ENCODE measurements around the gene VKORC1.

The VKORC1 gene

GRCh38 chr16:31063843-31064611 lies 30.6 kb downstream of the VKORC1 start:
- no peak for DNase-seq (ENCODE audit: low read depth in 2 of 2)

GRCh38 chr16:31063495-31063842 lies 31.1 kb downstream of the VKORC1 start:
- no peak for DNase-seq (ENCODE audit: low read depth in 2 of 2)

- no peak for DNase-seq (ENCODE audit: low read depth in 2 of 2)
Observed at GRCh38 chr16:31061813-31062440, 32.7 kb downstream of the VKORC1 start.

GRCh38 chr16:31061126-31061812 lies 33.3 kb downstream of the VKORC1 start:
- no peak for DNase-seq (ENCODE audit: low read depth in 2 of 2)

- no peak for DNase-seq (ENCODE audit: low read depth in 2 of 2)
Observed at GRCh38 chr16:31055613-31056012, 39.0 kb downstream of the VKORC1 start.

GRCh38 chr16:31052114-31052513 lies 42.5 kb downstream of the VKORC1 start:
- no peak for DNase-seq (ENCODE audit: low read depth in 2 of 2)

- DNase-seq (ENCODE audit: low read depth in 2 of 2): no peak
Observed at GRCh38 chr16:31050280-31051030, 44.1 kb downstream of the VKORC1 start.

GRCh38 chr16:31043898-31044481 lies 50.6 kb downstream of the VKORC1 start:
- DNase-seq (ENCODE audit: low read depth in 2 of 2): no peak

GRCh38 chr16:31043352-31043751 lies 51.2 kb downstream of the VKORC1 start:
- no peak for DNase-seq (ENCODE audit: low read depth in 2 of 2)

- DNase-seq (ENCODE audit: low read depth in 2 of 2): no peak
Observed at GRCh38 chr16:31042866-31043265, 51.7 kb downstream of the VKORC1 start.

Measured in stimulated activated CD8-positive, alpha-beta memory T cell treated with anti-CD3 and anti-CD28 coated beads, Interleukin-7, amount 100 ng/mL, for 1 hour (primary cell).